Mucosa of gallbladder (tissue), 1 donor: ENCODE measurements around the gene SCN9A. TPM values are rescaled to one million over a fixed set of nuclear protein-coding genes. Genes with fewer than 3 reads are reported as not detected.
"Not testable (repeated sequence)": the region's sequence is repeated elsewhere in the genome, so short reads cannot be mapped to it uniquely, and the experiment has no call there.

Experiments used
- DNase-seq: peaks from one replicate; pipeline ENCODE4 v3.0.0-alpha.2; 2020; ENCODE audit warnings: low spot score
- total RNA-seq: library from RNA; stranded (reverse); gene quantifications from one replicate; pipeline ENCODE4 v1.2.1, GENCODE V29; 2021
- donor health status: DM: no; HTN: no; CAD: no.

Gene SCN9A
- total RNA-seq, 1 donor from 2014 or later, result 6.8 TPM

GRCh38 chr2:166375195-166375735 is 479 bp downstream of the SCN9A start:
- no peak for DNase-seq

- DNase-seq, result no peak
These were observed 1.8 kb downstream of the SCN9A start for GRCh38 chr2:166373951-166374350.

GRCh38 chr2:166373539-166373938 is 2.2 kb downstream of the SCN9A start:
- no peak for DNase-seq

- no peak for DNase-seq
These were observed 2.6 kb downstream of the SCN9A start for GRCh38 chr2:166373105-166373504.

GRCh38 chr2:166372046-166372445 is 3.7 kb downstream of the SCN9A start:
- no peak for DNase-seq

GRCh38 chr2:166365803-166366420 is 9.8 kb downstream of the SCN9A start:
- DNase-seq, result no peak

- DNase-seq, result no peak
These were observed 10.5 kb downstream of the SCN9A start for GRCh38 chr2:166365239-166365638.

- no peak for DNase-seq
These were observed 11.1 kb downstream of the SCN9A start for GRCh38 chr2:166364476-166365161.

GRCh38 chr2:166361351-166362153 is 14.2 kb downstream of the SCN9A start:
- no peak for DNase-seq

GRCh38 chr2:166360906-166361305 is 14.8 kb downstream of the SCN9A start:
- DNase-seq, result no peak

- no peak for DNase-seq
These were observed 15.3 kb downstream of the SCN9A start for GRCh38 chr2:166360426-166360825.

GRCh38 chr2:166357950-166358321 is 17.8 kb downstream of the SCN9A start:
- DNase-seq, result not testable (repeated sequence)

GRCh38 chr2:166357068-166357949 is 18.4 kb downstream of the SCN9A start:
- DNase-seq, result no peak

- no peak for DNase-seq
These were observed 24.4 kb downstream of the SCN9A start for GRCh38 chr2:166351319-166351718.

GRCh38 chr2:166350525-166350924 is 25.2 kb downstream of the SCN9A start:
- no peak for DNase-seq

- no peak for DNase-seq
These were observed 31.2 kb downstream of the SCN9A start for GRCh38 chr2:166344286-166345113.

- no peak for DNase-seq
These were observed 32.3 kb downstream of the SCN9A start for GRCh38 chr2:166343467-166343866.

- DNase-seq, result no peak
These were observed 34.3 kb downstream of the SCN9A start for GRCh38 chr2:166341426-166341825.

- DNase-seq, result no peak
These were observed 36.9 kb downstream of the SCN9A start for GRCh38 chr2:166338831-166339339.

GRCh38 chr2:166337932-166338331 is 37.8 kb downstream of the SCN9A start:
- DNase-seq, result no peak
